Stimulated activated CD8-positive, alpha-beta memory T cell treated with anti-CD3 and anti-CD28 coated beads, Interleukin-4, amount 100 ng/mL, for 1 hour (primary cell): ENCODE measurements around the gene HCK.
"Not testable (repeated sequence)": the region's sequence is repeated elsewhere in the genome, so short reads cannot be mapped to it uniquely, and the experiment has no call there.

Experiments used
- DNase-seq, 2 donors: peaks; one replicate each; pipeline ENCODE4 v3.0.0-alpha.2; 2020; ENCODE audit warnings: low read depth in 2 of 2, low spot score in 1 of 2

Gene HCK

GRCh38 chr20:32028647-32029372, 23.2 kb upstream of the HCK start:
- no peak for DNase-seq

- DNase-seq = no peak
Measured at GRCh38 chr20:32029561-32029960, 22.5 kb upstream of the HCK start.

DNA sequence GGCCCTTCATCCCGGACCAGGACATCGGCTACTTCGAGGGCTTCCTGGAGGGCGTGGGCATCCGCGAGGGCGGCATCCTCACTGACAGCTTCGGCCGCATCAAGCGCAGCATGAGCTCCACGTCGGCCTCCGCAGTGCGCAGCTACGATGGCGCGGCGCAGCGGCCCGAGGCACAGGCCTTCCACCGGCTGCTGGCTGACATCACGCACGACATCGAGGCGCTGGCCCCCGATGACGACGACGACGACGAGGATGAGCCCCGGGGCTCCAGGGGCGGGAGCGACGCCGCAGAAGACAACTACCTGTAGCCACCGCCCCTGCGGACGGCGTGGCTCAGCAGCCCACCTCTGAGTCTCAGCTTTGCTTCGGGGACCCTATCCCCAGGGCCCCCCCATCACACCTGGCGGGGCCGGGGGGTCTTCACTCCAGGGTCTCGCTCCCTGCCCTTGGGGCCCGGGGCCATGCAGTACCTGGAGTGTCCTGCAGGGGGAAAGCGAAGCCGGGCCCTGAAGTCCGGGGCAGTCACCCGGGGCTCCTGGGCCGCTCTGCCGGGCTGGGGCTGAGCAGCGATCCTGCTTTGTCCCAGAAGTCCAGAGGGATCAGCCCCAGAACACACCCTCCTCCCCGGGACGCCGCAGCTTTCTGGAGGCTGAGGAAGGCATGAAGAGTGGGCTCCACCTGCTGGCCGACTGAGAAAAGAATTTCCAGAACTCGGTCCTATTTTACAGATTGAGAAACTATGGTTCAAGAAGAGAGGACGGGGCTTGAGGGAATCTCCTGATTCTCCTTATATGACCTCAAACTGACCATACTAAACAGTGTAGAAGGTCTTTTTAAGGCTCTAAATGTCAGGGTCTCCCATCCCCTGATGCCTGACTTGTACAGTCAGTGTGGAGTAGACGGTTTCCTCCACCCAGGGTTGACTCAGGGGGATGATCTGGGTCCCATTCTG, 20.8 kb upstream of the HCK start:
- DNase-seq = peak in 1 of 2 donors; percentile 24

DNA sequence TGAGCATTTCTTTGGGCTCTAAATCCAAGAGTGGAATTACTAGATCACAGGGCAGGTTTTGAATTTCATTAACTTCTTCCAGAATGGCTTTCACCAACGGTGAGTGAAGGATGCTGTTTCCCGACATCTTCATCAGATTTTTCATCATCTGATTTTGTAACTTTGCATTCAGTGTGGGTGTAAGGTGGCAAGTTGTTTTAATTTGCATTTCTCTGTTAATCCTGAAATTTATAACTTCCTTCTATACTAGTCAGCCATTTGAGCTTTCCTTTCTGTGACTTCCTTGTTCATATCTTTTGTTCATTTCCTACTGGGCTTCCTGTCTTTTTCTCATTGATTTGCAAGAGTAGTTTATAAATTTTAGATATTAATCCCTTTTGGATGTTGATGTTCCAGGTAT, 18.7 kb upstream of the HCK start:
- no peak for DNase-seq

- DNase-seq = not testable (repeated sequence)
Measured at GRCh38 chr20:32033721-32034120, 18.3 kb upstream of the HCK start.

GRCh38 chr20:32034581-32035425, 17.2 kb upstream of the HCK start:
- DNase-seq = no peak

- DNase-seq = no peak
Measured at GRCh38 chr20:32035426-32035779, 16.6 kb upstream of the HCK start.

DNA sequence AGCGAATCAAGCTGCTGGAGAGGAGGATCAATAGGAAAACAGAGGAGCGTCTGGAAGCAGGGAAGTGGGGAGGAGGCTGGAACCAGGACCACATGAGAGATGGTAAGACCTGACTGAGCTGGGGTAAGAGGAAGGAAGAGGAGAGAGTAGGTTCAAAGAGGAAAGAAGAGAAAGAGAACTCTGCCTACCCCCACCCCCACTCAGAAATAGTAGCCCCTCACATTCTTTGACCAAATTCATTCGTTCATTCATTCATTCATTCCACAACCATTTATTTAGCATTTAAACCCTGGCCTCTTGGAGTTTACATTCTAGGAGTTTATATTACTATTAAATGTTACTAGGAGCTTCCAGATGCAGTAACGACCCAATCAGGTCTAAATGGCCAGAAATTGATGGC, 15.8 kb upstream of the HCK start:
- no peak for DNase-seq

DNA sequence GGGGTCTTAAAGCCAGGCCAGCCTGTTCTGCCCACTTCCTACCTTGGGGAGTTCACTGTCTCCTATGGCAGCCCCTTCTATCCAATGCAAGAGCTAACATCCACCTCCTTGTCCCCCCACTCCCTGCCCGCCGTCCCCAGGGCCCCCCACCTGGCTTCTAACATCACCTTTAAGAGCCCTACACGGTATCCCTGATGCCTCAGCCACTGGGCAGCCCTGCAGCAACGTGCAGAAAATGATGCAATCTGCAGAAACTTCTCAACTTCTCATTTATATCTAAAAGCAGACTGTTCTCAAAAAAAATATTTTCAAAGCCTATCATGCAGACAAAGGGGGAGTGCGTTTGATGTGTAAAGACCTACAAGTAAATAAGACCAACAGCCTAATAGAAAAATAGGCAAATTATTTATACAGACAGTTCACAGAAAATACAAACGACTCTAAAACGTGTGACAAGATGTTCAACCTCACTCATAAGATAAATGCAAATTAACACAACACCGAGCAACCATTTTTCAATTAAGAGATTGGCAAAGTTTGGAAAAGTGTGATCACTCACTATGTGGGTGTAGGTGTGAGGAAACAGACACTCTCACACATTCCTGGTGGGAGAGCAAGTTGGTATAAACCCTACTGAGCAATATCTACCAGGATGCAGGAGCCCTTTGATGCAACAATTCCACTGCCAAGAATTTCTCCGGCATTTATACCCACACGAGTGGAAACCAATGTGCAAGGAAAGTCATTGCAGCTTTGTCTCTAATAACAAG, 15.1 kb upstream of the HCK start:
- no peak for DNase-seq

DNA sequence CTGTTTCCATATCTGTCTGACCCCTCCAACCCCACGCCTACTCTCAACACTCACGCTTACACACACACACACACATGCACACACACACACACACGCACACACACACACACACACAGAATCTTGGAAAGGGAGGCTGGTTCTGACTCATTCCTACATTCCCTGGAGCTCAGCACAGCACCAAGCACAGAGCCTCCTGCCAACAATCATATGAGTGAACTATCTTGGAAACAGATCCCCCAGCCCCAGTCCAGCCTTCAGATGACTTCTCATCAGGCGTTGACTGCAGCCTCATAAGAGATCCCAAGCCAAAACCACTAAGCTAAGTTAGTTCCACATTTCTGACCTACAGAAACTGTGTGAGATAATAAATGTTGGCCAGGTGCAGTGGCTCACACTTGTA, 14.1 kb upstream of the HCK start:
- no peak for DNase-seq

GRCh38 chr20:32040142-32040953, 11.7 kb upstream of the HCK start:
- no peak for DNase-seq

GRCh38 chr20:32045999-32046398, 6.0 kb upstream of the HCK start:
- DNase-seq = no peak

DNA sequence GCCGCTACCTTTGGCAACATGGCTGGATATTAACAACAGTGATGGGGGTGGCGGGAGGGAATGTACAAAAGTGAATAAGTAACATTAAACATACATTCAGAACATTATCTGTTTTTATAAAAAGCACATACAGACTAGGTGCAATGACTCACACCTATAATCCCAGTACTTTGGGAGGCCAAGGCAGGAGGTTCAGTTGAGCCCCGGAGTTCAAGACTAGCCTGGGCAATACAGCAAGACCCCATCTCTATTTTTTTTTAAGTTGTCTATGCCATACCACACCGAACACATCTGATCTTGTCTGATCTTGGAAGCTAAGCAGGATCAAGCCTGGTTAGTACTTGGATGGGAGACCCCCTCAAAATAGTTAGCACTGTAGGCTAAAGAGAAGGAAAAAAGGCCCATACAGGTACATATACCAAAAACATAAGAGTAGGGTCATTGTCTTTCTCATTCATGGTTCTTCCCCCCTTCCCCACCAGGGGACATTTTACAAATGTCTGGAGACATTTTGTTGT, 1.7 kb upstream of the HCK start:
- no peak for DNase-seq

DNA sequence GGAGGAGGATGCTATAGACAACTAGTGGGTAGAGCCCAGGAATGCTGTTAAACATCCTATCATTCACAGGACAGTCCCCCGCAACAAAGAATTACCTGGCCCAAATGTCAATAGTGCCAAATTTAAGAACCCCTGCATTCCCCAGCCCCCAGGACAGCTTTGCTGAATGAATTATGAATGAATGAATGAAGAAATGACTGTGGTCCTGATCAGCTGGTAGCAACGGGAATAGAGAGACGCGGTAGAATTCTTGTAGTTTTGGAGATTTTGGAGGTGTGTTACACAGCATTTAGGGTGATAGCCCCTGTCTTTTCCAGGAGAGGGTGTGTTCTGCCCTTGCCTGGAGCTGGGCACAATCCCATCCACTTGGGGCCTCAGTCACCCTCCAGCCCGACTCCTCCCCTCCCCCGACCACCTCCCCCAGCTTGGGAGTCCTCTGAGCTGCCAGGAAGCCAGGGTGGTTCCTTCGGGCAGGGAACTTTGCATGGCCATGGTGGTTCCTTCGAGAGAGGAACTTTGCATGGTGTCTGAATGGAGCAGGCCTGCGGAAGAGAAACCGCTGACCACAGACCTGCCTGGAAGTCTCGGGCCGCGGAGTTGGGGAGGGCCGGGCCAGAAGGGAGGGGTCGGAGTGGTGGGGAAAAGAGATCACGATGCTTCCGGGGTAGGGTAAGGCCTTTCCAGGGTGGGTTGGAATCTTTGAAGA, 1.0 kb upstream of the HCK start:
- DNase-seq = no peak

- DNase-seq = no peak
Measured at GRCh38 chr20:32051720-32052089, 337 bp upstream of the HCK start.

GRCh38 chr20:32052778-32053362, 828 bp downstream of the HCK start:
- no peak for DNase-seq

DNA sequence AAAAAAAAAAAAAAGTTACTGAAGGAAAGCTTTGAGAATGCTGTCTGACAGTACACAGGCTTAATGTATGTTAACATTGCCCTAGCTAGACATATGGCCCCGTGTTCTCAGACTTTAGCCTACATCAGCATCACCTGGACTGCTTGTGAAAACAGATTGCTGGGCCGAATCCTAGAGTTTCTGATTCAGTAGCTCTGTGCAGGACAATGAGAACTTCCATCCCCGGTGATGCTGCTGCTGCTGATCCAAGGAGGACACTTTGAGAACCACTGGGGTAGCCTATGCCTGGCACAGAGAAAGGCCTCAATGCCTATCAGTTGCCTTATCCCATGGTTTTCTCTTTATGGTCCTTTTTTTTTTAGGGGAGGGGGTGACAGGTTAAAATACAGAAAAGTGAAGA, 1.6 kb downstream of the HCK start:
- no peak for DNase-seq

DNA sequence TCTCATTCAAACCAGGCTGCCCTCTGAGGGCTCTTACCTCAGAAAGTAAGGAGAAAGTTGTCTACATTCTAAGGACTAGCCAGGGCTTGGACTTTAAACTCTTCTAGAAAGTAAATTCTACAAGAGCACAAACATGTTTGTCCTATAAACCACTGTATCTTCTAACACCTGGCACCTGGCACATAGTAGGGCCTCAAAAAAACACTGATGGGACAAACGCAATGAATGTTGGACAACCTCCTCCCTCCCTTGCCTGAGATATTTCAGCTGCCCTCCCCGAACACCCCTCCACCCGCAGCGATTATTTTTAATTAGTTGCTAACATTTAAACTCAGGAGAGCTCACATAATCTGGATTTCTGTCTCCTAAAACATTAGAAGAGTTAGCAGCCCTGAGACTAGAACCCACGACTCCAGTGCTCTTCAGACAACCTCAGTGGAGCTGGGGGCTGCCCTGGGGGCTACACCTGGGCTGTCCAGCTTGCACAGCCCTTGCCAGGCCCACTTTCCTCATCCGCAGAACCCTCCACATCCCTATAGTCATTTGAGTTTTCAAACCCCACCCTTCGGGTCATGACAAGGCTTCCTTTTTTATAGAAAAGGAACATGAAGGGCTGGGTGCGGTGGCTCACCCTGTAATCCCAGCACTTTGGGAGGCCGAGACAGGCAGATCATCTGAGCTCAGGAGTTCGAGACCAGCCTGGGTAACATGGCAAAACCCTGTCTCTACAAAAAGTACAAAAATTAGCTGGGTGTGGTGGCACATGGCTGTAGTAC, 4.9 kb downstream of the HCK start:
- no peak for DNase-seq
